Measurements from ENCODE around the gene CCDC91.

DNA sequence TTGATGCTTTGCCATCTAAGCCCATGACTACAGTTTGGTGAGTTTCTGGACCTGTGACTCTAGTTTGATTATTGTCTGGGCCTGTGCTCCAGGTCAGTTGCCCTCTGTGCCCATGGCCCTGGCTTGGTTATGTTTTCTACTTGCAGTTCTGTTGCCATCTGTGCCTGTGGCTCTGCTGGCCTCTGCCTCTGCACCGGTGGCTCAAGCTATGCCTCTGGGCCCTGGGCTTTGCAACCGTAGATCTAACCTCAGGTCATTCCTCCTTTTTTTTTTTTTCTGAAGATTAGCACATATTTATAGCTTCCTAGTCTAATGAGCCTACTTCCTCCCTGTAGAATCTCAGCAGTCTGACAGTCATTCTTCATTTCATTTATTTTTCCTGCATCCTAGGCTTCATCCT, 161.2 kb downstream of the CCDC91 start:
- TF ChIP-seq, protein P1, sequence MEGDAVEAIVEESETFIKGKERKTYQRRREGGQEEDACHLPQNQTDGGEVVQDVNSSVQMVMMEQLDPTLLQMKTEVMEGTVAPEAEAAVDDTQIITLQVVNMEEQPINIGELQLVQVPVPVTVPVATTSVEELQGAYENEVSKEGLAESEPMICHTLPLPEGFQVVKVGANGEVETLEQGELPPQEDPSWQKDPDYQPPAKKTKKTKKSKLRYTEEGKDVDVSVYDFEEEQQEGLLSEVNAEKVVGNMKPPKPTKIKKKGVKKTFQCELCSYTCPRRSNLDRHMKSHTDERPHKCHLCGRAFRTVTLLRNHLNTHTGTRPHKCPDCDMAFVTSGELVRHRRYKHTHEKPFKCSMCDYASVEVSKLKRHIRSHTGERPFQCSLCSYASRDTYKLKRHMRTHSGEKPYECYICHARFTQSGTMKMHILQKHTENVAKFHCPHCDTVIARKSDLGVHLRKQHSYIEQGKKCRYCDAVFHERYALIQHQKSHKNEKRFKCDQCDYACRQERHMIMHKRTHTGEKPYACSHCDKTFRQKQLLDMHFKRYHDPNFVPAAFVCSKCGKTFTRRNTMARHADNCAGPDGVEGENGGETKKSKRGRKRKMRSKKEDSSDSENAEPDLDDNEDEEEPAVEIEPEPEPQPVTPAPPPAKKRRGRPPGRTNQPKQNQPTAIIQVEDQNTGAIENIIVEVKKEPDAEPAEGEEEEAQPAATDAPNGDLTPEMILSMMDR (conservative IDR thresholded peaks at IDR 0.05 in 1 of 2, IDR thresholded peaks at IDR 0.05 in 1 of 2; ENCODE audit: low read depth in 1 of 2, low read length in 2 of 2): no peak
- no peak for TF ChIP-seq EZH2 (IDR thresholded peaks at IDR 0.05; ENCODE audit: low read length, missing control alignments)

Measured in fibroblast of lung (primary cell).